Measurements from ENCODE around the gene DEPDC1B. TPM values are rescaled to one million over a fixed set of nuclear protein-coding genes. Genes with fewer than 3 reads are reported as not detected.

The DEPDC1B gene
- polyA plus RNA-seq, 1 donor from 2014 or later, result 7.1 TPM

DNA sequence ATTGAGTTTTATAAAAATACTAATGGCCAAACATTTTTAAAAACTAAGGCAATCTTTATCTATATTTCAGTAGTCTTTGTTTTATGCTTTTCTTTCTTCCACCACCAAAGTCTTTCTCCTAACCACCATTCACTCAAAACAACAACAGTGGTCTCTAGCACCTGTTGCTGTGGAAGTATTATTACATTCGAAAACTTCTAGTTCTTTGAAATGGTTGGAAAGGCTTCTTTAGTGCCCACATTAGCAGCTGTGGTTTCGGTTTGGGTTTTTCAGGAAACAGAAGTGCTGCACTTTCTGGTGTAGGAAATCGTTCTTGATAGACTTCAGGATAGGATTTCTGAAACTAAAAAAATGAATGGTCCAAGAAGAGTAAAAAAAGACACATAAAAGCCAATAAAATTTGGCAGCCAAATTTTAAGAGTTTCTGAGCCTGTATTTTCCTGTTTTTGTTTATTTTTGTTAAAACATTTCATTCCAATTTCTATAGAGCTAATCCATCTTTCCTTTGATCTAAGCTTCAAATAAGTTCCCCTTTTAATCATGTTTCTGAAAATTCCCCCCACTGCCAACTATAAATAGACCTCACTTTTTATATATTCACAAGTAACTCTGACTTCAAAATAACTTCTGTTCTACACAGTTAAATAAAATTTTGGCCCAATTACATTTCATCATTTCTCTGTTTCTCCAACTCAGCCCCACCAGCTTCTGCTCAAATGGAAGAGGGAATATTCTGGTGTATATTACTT lies 102.2 kb downstream of the DEPDC1B start:
- no peak overlapping the region for H3K4me3 ChIP-seq (ENCODE audit: low read length)
- no peaks in the 10 kb centered on the region for H3K9me2 ChIP-seq (ENCODE audit: insufficient read depth, low read length)
- no peaks in the 10 kb centered on the region for H3K79me2 ChIP-seq (replicated peaks; ENCODE audit: insufficient read depth, low read length)
- TF ChIP-seq RAD21 (conservative IDR thresholded peaks at IDR 0.05), result no peak
- no peak for TF ChIP-seq EP300 (conservative IDR thresholded peaks at IDR 0.05; ENCODE audit: poor library complexity, severe bottlenecking)
- TF ChIP-seq, protein P1, sequence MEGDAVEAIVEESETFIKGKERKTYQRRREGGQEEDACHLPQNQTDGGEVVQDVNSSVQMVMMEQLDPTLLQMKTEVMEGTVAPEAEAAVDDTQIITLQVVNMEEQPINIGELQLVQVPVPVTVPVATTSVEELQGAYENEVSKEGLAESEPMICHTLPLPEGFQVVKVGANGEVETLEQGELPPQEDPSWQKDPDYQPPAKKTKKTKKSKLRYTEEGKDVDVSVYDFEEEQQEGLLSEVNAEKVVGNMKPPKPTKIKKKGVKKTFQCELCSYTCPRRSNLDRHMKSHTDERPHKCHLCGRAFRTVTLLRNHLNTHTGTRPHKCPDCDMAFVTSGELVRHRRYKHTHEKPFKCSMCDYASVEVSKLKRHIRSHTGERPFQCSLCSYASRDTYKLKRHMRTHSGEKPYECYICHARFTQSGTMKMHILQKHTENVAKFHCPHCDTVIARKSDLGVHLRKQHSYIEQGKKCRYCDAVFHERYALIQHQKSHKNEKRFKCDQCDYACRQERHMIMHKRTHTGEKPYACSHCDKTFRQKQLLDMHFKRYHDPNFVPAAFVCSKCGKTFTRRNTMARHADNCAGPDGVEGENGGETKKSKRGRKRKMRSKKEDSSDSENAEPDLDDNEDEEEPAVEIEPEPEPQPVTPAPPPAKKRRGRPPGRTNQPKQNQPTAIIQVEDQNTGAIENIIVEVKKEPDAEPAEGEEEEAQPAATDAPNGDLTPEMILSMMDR (IDR thresholded peaks at IDR 0.05; ENCODE audit: poor library complexity, severe bottlenecking), result no peak
- no peak for TF ChIP-seq EZH2 (IDR thresholded peaks at IDR 0.05; ENCODE audit: borderline replicate concordance, insufficient read depth, low read length, poor library complexity, severe bottlenecking)
- no peak for TF ChIP-seq MXI1 (conservative IDR thresholded peaks at IDR 0.05; ENCODE audit: poor library complexity, severe bottlenecking)
- TF ChIP-seq POLR2AphosphoS5 (IDR thresholded peaks at IDR 0.05), result no peak
- TF ChIP-seq, protein P2, sequence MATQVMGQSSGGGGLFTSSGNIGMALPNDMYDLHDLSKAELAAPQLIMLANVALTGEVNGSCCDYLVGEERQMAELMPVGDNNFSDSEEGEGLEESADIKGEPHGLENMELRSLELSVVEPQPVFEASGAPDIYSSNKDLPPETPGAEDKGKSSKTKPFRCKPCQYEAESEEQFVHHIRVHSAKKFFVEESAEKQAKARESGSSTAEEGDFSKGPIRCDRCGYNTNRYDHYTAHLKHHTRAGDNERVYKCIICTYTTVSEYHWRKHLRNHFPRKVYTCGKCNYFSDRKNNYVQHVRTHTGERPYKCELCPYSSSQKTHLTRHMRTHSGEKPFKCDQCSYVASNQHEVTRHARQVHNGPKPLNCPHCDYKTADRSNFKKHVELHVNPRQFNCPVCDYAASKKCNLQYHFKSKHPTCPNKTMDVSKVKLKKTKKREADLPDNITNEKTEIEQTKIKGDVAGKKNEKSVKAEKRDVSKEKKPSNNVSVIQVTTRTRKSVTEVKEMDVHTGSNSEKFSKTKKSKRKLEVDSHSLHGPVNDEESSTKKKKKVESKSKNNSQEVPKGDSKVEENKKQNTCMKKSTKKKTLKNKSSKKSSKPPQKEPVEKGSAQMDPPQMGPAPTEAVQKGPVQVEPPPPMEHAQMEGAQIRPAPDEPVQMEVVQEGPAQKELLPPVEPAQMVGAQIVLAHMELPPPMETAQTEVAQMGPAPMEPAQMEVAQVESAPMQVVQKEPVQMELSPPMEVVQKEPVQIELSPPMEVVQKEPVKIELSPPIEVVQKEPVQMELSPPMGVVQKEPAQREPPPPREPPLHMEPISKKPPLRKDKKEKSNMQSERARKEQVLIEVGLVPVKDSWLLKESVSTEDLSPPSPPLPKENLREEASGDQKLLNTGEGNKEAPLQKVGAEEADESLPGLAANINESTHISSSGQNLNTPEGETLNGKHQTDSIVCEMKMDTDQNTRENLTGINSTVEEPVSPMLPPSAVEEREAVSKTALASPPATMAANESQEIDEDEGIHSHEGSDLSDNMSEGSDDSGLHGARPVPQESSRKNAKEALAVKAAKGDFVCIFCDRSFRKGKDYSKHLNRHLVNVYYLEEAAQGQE (IDR thresholded peaks at IDR 0.05; ENCODE audit: borderline replicate concordance), result no peak
- TF ChIP-seq SMC3 (conservative IDR thresholded peaks at IDR 0.05; ENCODE audit: poor library complexity), result no peak
- TF ChIP-seq TAF1 (IDR thresholded peaks at IDR 0.05; ENCODE audit: low read depth), result no peak
- no peak overlapping the region for H3K9ac ChIP-seq (ENCODE audit: low read length)
- no peak overlapping the region for H3K4me2 ChIP-seq (ENCODE audit: low read length)
- H3K9me3 ChIP-seq (ENCODE audit: low read length), result no peaks in the 10 kb centered on the region
- H3F3A ChIP-seq (ENCODE audit: insufficient read depth, low read length, poor library complexity, severe bottlenecking), result no peaks in the 10 kb centered on the region
- H3K27ac ChIP-seq (ENCODE audit: low read length), result no peak overlapping the region
- H2AFZ ChIP-seq (ENCODE audit: low read depth, low read length), result no peak overlapping the region
- no peaks in the 10 kb centered on the region for H3K36me3 ChIP-seq (ENCODE audit: insufficient read depth, low read length)
- H3K27me3 ChIP-seq (ENCODE audit: insufficient read depth, low read depth, low read length), result no peaks in the 10 kb centered on the region
- no peaks in the 10 kb centered on the region for H4K20me1 ChIP-seq (ENCODE audit: insufficient read depth)

DNA sequence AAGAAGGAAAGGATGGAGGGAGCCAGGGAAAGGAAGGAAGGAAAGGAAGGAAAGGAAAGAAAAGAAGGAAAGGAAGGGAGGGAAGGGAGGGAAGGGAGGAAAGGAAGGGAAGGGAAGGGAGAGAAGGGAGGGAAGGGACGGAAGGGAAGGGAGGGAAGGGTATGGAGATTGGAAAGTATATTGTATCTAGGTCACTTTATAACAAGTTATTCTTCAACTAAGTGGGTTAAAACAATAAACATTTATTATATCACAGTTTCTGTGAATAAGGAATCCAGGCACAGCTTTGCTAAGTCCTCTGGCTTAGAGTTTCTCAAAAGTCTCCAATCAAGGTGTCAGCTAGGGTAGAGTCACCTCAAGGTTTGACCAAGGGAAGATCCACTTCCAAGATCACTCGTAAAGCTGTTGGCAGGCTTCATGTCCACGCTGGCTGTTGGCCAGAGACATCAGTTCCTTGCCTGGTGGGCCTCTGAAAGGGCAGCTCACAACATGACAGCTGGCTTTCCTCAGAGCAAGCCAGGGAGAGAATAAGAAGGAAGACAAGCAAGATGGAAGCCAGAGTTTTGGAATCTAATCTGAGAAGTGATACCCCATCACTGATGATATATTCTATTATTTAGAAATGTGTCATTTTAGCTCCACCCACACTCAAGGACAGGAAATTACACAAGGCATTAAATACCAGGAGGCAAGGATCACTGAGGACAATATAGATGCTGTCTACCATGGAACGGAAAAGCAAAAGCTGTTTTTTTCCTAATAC lies 105.1 kb downstream of the DEPDC1B start:
- H3K4me3 ChIP-seq (ENCODE audit: low read length), result no peak overlapping the region
- H3K4me2 ChIP-seq (ENCODE audit: low read length), result no peak overlapping the region
- no peaks in the 10 kb centered on the region for H3K79me2 ChIP-seq (replicated peaks; ENCODE audit: insufficient read depth, low read length)
- H3K9me3 ChIP-seq (ENCODE audit: low read length), result no peaks in the 10 kb centered on the region
- H2AFZ ChIP-seq (ENCODE audit: low read depth, low read length), result no peak overlapping the region
- no peaks in the 10 kb centered on the region for H3F3A ChIP-seq (ENCODE audit: insufficient read depth, low read length, poor library complexity, severe bottlenecking)
- H3K9ac ChIP-seq (ENCODE audit: low read length), result no peak overlapping the region
- H3K36me3 ChIP-seq (ENCODE audit: insufficient read depth, low read length), result no peaks in the 10 kb centered on the region
- TF ChIP-seq MXI1 (conservative IDR thresholded peaks at IDR 0.05; ENCODE audit: poor library complexity, severe bottlenecking) (no peak), SMC3 (conservative IDR thresholded peaks at IDR 0.05; ENCODE audit: poor library complexity) (no peak), EZH2 (IDR thresholded peaks at IDR 0.05; ENCODE audit: borderline replicate concordance, insufficient read depth, low read length, poor library complexity, severe bottlenecking) (no peak), RAD21 (conservative IDR thresholded peaks at IDR 0.05) (no peak), EP300 (conservative IDR thresholded peaks at IDR 0.05; ENCODE audit: poor library complexity, severe bottlenecking) (no peak), POLR2AphosphoS5 (IDR thresholded peaks at IDR 0.05) (no peak), TAF1 (IDR thresholded peaks at IDR 0.05; ENCODE audit: low read depth) (no peak)
- TF ChIP-seq, protein P1 (IDR thresholded peaks at IDR 0.05; ENCODE audit: poor library complexity, severe bottlenecking), result no peak
- TF ChIP-seq, protein P2 (IDR thresholded peaks at IDR 0.05; ENCODE audit: borderline replicate concordance), result no peak
- no peak overlapping the region for H3K27ac ChIP-seq (ENCODE audit: low read length)
- no peaks in the 10 kb centered on the region for H3K9me2 ChIP-seq (ENCODE audit: insufficient read depth, low read length)
- H4K20me1 ChIP-seq (ENCODE audit: insufficient read depth), result no peaks in the 10 kb centered on the region
- no peaks in the 10 kb centered on the region for H3K27me3 ChIP-seq (ENCODE audit: insufficient read depth, low read depth, low read length)

Measured in neural cell (in vitro differentiated cells).